Measurements from ENCODE around the gene AMY2A.
"Not testable (repeated sequence)": the region's sequence is repeated elsewhere in the genome, so short reads cannot be mapped to it uniquely, and the experiment has no call there.

The AMY2A gene

GRCh38 chr1:103616994-103617477, at the start of gene AMY2A:
AMY2A (plus strand) TSS chr1:103617427; CDS start chr1:103617441, 14 bp downstream.
- DNase-seq, result not testable (repeated sequence)

GRCh38 chr1:103569493-103569892, 47.7 kb upstream of the AMY2A start:
- DNase-seq, result no peak

GRCh38 chr1:103571289-103571688, 45.9 kb upstream of the AMY2A start, which contains the start of gene AMY2B:
AMY2B (plus strand) TSS chr1:103571589; CDS start chr1:103571603, 14 bp downstream.
- not testable (repeated sequence) for DNase-seq

GRCh38 chr1:103576065-103576464, 41.2 kb upstream of the AMY2A start:
- no peak for DNase-seq

DNA sequence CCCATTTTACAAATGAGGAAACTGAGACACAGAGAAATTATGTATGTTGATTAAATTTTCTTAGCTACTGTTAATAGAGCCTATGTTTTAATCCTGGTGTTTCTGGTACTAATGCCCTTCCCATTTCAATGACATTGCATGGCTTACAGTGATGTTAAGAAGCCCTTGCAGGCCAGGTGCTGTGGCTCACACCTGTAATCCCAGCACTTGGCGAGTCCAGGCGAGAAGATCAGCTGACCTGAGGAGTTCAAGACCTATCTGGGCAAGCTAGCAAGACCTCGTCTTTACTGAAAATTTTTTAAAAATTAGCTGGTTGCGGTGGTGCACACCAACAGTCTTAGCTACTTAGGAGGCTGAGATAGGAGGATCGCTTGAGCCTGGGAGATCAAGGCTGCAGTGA, 40.4 kb upstream of the AMY2A start:
- not testable (repeated sequence) for DNase-seq

DNA sequence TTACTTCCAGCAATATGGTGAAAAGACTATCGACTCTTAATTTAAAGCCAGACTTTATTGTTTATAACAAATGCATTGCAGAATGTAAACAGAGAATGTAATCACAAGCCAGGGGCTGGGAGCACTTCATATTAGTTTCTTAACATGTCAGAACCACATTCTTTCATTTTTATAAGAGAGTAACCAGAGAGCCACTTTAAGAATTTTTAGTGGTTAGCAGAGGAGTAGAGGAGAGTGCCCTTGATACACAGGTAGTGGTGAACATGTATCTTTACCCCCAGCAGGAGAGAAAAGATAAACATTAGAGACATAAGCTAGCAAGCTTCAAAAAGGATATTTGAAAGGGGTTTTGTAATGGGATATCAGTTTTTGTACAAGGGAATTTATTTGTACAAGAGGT, 34.8 kb upstream of the AMY2A start:
- DNase-seq, result no peak

DNA sequence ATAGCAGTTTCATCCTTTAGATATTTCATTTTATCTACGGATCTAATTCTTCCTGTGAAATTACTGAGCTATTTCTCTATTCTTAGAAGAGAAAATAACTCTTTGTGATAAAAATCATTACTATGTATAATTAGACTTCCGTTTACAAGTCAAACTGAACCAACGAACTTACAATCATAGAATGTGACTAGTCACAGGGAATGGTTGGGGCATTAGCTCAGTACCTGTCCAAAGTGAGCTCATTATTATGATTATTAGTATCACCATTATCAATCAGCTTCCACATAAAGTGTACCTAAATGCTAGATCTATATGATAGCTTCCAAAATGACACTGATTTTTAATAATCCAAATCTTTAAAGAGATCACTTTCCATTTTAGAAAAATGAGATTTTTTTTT, 33.3 kb upstream of the AMY2A start:
- no peak for DNase-seq

- DNase-seq, result no peak
Measured at GRCh38 chr1:103584537-103584936, 32.7 kb upstream of the AMY2A start.

DNA sequence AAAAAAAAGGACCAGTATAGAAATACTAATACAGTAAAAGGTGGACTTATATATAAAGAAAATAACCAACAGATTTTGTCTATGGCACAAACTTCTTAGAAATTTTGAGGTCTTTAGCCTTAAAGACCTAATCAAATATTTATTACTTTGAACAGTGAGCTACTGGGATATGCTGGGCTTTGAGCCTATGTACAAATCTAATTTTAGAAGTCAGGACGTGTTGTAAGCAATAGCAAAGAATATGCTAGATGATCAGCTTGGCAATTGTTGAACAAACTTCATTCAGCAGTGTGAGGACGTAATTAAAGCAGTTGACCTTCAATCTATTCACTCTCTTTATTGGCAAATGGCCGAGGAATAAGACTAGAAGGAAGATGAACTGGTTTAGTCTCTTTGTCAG, 14.5 kb upstream of the AMY2A start:
- DNase-seq, result not testable (repeated sequence)

GRCh38 chr1:103616362-103616761, 865 bp upstream of the AMY2A start:
- DNase-seq, result no peak

GRCh38 chr1:103627436-103627835, 10.2 kb downstream of the AMY2A start:
- not testable (repeated sequence) for DNase-seq

- DNase-seq, result not testable (repeated sequence)
Measured at GRCh38 chr1:103641194-103641593, 24.0 kb downstream of the AMY2A start.

GRCh38 chr1:103643908-103644307, 26.7 kb downstream of the AMY2A start:
- DNase-seq, result not testable (repeated sequence)

DNA sequence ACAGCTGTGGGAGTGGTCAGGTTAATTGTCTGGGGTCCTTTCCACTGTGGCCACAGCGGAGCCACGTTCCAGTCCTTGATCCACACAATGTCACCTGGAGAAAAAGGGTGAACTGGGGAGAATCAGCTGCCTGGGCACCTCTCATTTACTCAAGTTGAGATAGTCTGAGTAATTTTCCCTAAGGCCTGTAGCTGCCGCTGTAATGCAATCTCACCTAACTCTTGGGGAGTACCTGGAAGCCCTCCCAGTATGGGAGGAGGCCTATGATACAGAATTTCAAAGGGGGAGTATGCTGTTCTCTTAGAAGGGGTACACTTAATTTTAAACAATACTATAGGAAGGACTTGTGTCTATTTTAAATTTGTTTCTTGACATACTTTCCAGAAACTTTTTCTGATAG, 33.1 kb downstream of the AMY2A start:
- not testable (repeated sequence) for DNase-seq

DNA sequence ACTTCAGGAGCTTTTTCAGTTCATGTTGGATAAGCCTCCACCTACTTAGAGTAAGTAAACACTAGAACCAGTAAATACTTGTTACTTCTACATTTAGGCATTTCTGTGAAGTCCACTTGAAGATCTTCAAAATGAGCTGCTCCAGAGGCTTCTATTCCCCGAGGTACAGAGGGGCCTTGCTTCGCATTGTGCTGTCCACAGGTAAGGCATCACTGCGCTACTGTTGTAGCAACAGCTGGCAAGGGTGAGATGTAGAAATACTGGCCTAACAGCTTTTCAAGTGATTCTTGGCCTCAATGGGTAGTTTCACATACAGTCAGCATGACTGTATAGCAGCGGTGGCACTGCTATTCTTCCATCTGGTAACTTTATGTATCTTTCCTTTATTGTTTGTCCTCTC, 33.7 kb downstream of the AMY2A start:
- not testable (repeated sequence) for DNase-seq

- not testable (repeated sequence) for DNase-seq
Measured at GRCh38 chr1:103654133-103654532, 36.9 kb downstream of the AMY2A start.

DNA sequence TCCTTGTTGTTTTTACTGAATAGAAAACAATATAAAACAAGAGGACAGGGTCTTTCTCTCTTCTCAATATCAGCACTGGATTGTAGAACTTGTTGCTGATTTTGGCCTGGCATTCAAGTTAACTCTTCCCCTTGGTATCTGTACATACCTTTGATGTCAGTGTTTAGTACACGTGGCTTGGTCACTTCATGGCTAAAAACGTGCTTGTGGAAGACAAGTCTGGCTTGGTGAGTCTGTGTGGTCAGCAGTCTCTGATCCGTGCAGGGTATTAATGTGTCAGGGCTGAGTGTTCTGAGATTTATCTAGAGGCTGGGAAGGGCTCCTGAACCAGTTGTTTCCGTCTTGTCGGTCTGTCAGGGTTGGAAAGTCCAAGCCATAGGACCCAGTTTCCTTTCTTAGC, 38.2 kb downstream of the AMY2A start, which contains the start of gene AMY1A:
TSS of gene AMY1A (plus strand) at position 301 of the 400 bp plus-strand sequence. CDS start 571 bp downstream, outside the sequence.
- not testable (repeated sequence) for DNase-seq
